ENCODE results near the gene BNIP2.

Gene BNIP2

GRCh38 chr15:59622289-59622688 lies 66.8 kb downstream of the BNIP2 start:
- peak; percentile 26 for DNase-seq

DNA sequence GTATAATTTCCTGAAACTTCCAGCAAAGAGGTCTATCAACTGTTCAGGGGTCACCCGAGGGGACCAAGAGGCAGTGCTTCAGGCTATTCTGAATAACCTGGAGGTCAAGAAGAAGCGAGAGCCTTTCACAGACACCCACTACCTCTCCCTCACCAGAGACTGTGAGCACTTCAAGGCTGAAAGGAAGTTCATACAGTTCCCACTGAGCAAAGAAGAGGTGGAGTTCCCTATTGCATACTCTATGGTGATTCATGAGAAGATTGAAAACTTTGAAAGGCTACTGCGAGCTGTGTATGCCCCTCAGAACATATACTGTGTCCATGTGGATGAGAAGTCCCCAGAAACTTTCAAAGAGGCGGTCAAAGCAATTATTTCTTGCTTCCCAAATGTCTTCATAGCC lies 70.7 kb downstream of the BNIP2 start:
- DNase-seq: no peak

GRCh38 chr15:59616379-59616778 lies 72.7 kb downstream of the BNIP2 start:
- DNase-seq: no peak

DNA sequence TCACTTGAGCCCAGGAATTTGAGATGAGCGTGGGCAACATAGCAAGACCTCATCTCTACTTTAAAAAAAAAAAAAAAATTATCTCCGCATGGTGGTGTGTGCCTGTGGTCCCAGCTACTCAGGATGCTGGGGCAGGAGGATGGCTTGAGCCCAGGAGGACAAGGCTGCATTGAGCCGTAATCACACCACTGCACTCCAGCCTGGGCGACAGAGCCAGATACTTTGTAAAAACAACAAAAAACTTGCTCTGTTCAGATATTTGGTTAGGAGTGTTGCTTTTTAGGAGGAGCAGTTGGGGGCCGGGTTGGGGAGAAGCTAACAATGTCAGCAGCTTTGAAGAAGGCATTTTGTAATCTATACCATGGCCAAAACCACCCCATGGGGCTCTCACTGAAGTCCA lies 73.5 kb downstream of the BNIP2 start:
- no peak for DNase-seq

DNA sequence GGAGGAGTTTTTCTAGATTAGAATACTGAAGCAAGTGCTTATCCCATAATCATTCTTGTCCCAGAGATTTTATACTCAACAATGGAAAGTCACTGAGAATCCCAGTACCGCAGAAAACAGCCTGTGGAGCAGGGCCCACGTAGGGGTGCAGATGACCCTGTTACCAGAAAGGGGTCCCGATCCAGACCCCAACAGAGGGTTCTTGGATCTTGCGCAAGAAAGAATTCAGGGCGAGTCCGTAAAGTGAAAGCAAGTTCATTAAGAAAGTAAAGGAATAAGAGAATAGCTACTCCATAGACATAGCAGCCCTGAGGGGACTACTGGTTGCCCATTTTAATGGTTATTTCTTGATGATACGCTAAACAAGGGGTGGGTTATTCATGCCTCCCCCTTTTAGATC lies 75.0 kb downstream of the BNIP2 start:
- no peak for DNase-seq

- no peak for DNase-seq
These were observed 77.6 kb downstream of the BNIP2 start, which contains the start of gene GCNT3 for GRCh38 chr15:59611276-59612260. GCNT3 (plus strand) TSS chr15:59611783; CDS start chr15:59618239, 6,456 bp downstream.

DNA sequence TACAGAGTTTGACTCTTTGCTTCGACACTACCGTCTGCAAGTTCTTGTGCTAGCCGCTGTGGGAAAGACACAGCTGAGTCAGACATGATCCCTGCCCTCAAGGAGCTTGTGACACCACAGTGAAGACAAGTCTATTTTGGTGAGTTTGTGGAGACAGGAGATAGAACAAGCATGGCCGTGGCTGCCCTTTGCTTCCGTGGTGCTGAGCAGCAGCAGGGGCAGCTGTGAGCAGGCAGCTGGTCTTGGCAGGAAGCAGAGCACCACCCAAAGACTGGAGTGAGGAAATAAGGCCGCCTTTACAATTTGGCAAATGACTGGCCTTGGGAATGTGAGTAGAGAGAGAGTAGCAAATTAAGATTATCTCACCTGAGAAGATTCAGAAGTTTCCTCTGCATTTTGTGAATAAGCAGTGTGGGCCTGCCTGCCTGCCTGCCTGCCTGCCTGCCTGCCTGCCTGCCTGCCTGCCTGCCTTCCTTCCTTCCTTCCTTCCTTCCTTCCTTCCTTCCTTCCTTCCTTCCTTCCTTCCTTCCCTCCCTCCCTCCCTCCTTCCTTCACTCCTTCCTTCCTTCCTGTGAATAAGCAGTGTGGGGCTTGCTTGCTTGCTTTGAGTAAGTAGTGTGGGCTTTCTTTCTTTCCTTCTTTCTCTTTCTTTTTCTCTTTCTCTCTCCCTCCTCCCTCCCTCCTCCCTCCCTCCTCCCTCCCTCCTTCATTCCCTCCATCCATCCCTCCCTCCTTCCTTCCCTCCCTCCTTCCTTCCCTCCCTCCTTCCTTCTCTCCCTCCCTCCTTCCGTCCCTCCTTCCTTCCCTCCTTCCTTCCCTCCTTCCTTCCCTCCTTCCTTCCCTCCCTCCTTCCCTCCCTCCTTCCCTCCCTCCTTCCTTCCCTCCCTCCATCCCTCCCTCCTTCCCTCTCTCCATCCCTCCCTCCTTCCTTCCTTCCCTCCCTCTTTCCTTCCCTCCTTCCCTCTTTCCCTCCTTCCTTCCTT lies 79.1 kb downstream of the BNIP2 start:
- no peak for DNase-seq

Measured in CD4-positive, alpha-beta T cell treated with Interferon gamma for 1 hour (primary cell).